NK-92 treated with Interleukin-12 subunit alpha and Interleukin-12 subunit beta, amount 100 ng/mL, for 24 hours (cell line): ENCODE data around the gene HLA-DQB2.
A peak's percentile ranks its signal among the peaks of the same experiment; 100 is the strongest.
"Not testable (repeated sequence)": the region's sequence is repeated elsewhere in the genome, so short reads cannot be mapped to it uniquely, and the experiment has no call there.

Experiments
- DNase-seq: peaks from one replicate; lab custom pipeline; 2025; lab: John Stamatoyannopoulos, UW

Gene HLA-DQB2

GRCh38 chr6:32763421-32763820 is at the start of gene HLA-DQB2:
TSS of gene HLA-DQB2 (minus strand) at chr6:32763532. CDS start at chr6:32763470, 62 bp downstream.
- DNase-seq, result no peak

- DNase-seq, result no peak
These were observed 45.8 kb upstream of the HLA-DQB2 start for GRCh38 chr6:32809171-32809570.

GRCh38 chr6:32807020-32807580 is 43.8 kb upstream of the HLA-DQB2 start:
- no peak for DNase-seq

- DNase-seq, result not testable (repeated sequence)
These were observed 42.1 kb upstream of the HLA-DQB2 start for GRCh38 chr6:32805404-32805803.

- DNase-seq, result no peak
These were observed 40.1 kb upstream of the HLA-DQB2 start for GRCh38 chr6:32803416-32803815.

- no peak for DNase-seq
These were observed 36.4 kb upstream of the HLA-DQB2 start for GRCh38 chr6:32799740-32800139.

- DNase-seq, result no peak
These were observed 35.8 kb upstream of the HLA-DQB2 start for GRCh38 chr6:32799168-32799567.

GRCh38 chr6:32796848-32797776 is 33.8 kb upstream of the HLA-DQB2 start:
- DNase-seq, result peak; percentile 24

- DNase-seq, result no peak
These were observed 31.2 kb upstream of the HLA-DQB2 start for GRCh38 chr6:32794510-32794909.

- no peak for DNase-seq
These were observed 29.6 kb upstream of the HLA-DQB2 start for GRCh38 chr6:32792901-32793435.

GRCh38 chr6:32790306-32790705 is 27.0 kb upstream of the HLA-DQB2 start:
- no peak for DNase-seq

- no peak for DNase-seq
These were observed 22.6 kb upstream of the HLA-DQB2 start for GRCh38 chr6:32785781-32786533.

GRCh38 chr6:32782923-32783322 is 19.6 kb upstream of the HLA-DQB2 start:
- DNase-seq, result not testable (repeated sequence)

- DNase-seq, result no peak
These were observed 15.7 kb upstream of the HLA-DQB2 start for GRCh38 chr6:32779036-32779435.

- no peak for DNase-seq
These were observed 11.7 kb upstream of the HLA-DQB2 start for GRCh38 chr6:32775071-32775470.

GRCh38 chr6:32774426-32774825 is 11.1 kb upstream of the HLA-DQB2 start:
- no peak for DNase-seq

- DNase-seq, result no peak
These were observed 9.3 kb upstream of the HLA-DQB2 start for GRCh38 chr6:32772656-32773055.

GRCh38 chr6:32764048-32764447 is 716 bp upstream of the HLA-DQB2 start:
- no peak for DNase-seq

- no peak for DNase-seq
These were observed 1.8 kb downstream of the HLA-DQB2 start for GRCh38 chr6:32761548-32761947.

- DNase-seq, result no peak
These were observed 2.3 kb downstream of the HLA-DQB2 start for GRCh38 chr6:32761072-32761471.

- no peak for DNase-seq
These were observed 3.7 kb downstream of the HLA-DQB2 start for GRCh38 chr6:32759669-32760068.

- no peak for DNase-seq
These were observed 10.8 kb downstream of the HLA-DQB2 start for GRCh38 chr6:32752580-32752979.
